ENCODE measurements around the gene GMNC.

- TF ChIP-seq CTCF (conservative IDR thresholded peaks at IDR 0.05; ENCODE audit: low read length): no peak
- no peak for TF ChIP-seq EZH2phosphoT487 (IDR thresholded peaks at IDR 0.05; ENCODE audit: borderline replicate concordance, low read depth, low read length)
These were observed 4.6 kb upstream of the GMNC start for GRCh38 chr3:190867071-190867470.
